Stimulated activated effector memory CD8-positive, alpha-beta T cell treated with anti-CD3 and anti-CD28 coated beads, Interleukin-12 subunit alpha, Interleukin-12 subunit beta, amount 100 ng/mL, for 72 hours (primary cell): ENCODE results near the gene STK32B.

Source experiments
- ATAC-seq: fragments of 150-1000 bp; cut with Tn5 transposase; 2 replicates; pipeline ENCODE4 v1.10.0; 2021
- DNase-seq, 2 donors: peaks; one replicate each; pipeline ENCODE4 v3.0.0; 2021 to 2022; ENCODE audit warnings: low spot score in 2 of 2
- H3K27ac Mint-ChIP-seq: one replicate; pipeline ENCODE4 v1.8.0; 2022; ENCODE audit warnings: mild to moderate bottlenecking, mixed read lengths
- H3K36me3 Mint-ChIP-seq: one replicate; pipeline ENCODE4 v1.8.0; 2022; ENCODE audit warnings: mild to moderate bottlenecking, mixed read lengths
- H3K4me1 Mint-ChIP-seq: one replicate; pipeline ENCODE4 v1.8.0; 2022; ENCODE audit warnings: mixed read lengths
- H3K4me3 Mint-ChIP-seq: one replicate; pipeline ENCODE4 v1.8.0; 2022; ENCODE audit warnings: mild to moderate bottlenecking, mixed read lengths
- H3K9me3 Mint-ChIP-seq: one replicate; pipeline ENCODE4 v1.8.0; 2022; ENCODE audit warnings: mixed read lengths

STK32B gene

GRCh38 chr4:5079581-5079980 lies 28.3 kb downstream of the STK32B start:
- H3K4me3 Mint-ChIP-seq, result no peak overlapping the region
- ATAC-seq (no peak), DNase-seq (no peak)
- H3K9me3 Mint-ChIP-seq, result peaks cover 11% of the 10 kb centered on the region
- H3K27ac Mint-ChIP-seq, result no peak overlapping the region
- no peaks in the 10 kb centered on the region for H3K36me3 Mint-ChIP-seq
- H3K4me1 Mint-ChIP-seq, result no peaks in the 10 kb centered on the region

GRCh38 chr4:5081441-5081999 lies 30.2 kb downstream of the STK32B start:
- Mint-ChIP-seq H3K36me3 (no peaks in the 10 kb centered on the region), H3K27ac (no peak overlapping the region), H3K4me3 (no peak overlapping the region), H3K4me1 (no peaks in the 10 kb centered on the region), H3K9me3 (peaks cover 15% of the 10 kb centered on the region)
- DNase-seq (no peak), ATAC-seq (no peak)

GRCh38 chr4:5082376-5082775 lies 31.1 kb downstream of the STK32B start:
- Mint-ChIP-seq H3K4me3 (no peak overlapping the region), H3K4me1 (no peaks in the 10 kb centered on the region), H3K9me3 (peaks cover 19% of the 10 kb centered on the region), H3K36me3 (no peaks in the 10 kb centered on the region), H3K27ac (no peak overlapping the region)
- DNase-seq (no peak), ATAC-seq (no peak)

- Mint-ChIP-seq H3K36me3 (no peaks in the 10 kb centered on the region), H3K9me3 (peaks cover 17% of the 10 kb centered on the region), H3K4me1 (no peaks in the 10 kb centered on the region), H3K4me3 (no peak overlapping the region), H3K27ac (no peak overlapping the region)
- ATAC-seq (no peak), DNase-seq (no peak)
Observed at GRCh38 chr4:5084911-5085475, 33.7 kb downstream of the STK32B start.

- DNase-seq, result no peak
- no peak overlapping the region for H3K27ac Mint-ChIP-seq
- H3K9me3 Mint-ChIP-seq, result peaks cover 10% of the 10 kb centered on the region
- no peaks in the 10 kb centered on the region for H3K36me3 Mint-ChIP-seq
- no peak overlapping the region for H3K4me3 Mint-ChIP-seq
- H3K4me1 Mint-ChIP-seq, result no peaks in the 10 kb centered on the region
- ATAC-seq, result no peak
Observed at GRCh38 chr4:5086535-5086934, 35.3 kb downstream of the STK32B start.

- H3K36me3 Mint-ChIP-seq, result no peaks in the 10 kb centered on the region
- H3K27ac Mint-ChIP-seq, result no peak overlapping the region
- no peak for ATAC-seq
- H3K9me3 Mint-ChIP-seq, result peaks cover 2% of the 10 kb centered on the region
- no peak overlapping the region for H3K4me3 Mint-ChIP-seq
- no peak for DNase-seq
- H3K4me1 Mint-ChIP-seq, result no peaks in the 10 kb centered on the region
Observed at GRCh38 chr4:5096261-5096660, 45.0 kb downstream of the STK32B start.

GRCh38 chr4:5098176-5098575 lies 46.9 kb downstream of the STK32B start:
- peaks cover 6% of the 10 kb centered on the region for H3K9me3 Mint-ChIP-seq
- DNase-seq, result no peak

GRCh38 chr4:5100336-5100735 lies 49.1 kb downstream of the STK32B start:
- no peak overlapping the region for H3K27ac Mint-ChIP-seq
- ATAC-seq, result no peak
- H3K4me3 Mint-ChIP-seq, result no peak overlapping the region
- no peaks in the 10 kb centered on the region for H3K4me1 Mint-ChIP-seq
- H3K36me3 Mint-ChIP-seq, result no peaks in the 10 kb centered on the region
- no peak for DNase-seq
- H3K9me3 Mint-ChIP-seq, result peaks cover 8% of the 10 kb centered on the region

More at GRCh38 chr4:5098176-5098575, 46.9 kb downstream of the STK32B start:
- Mint-ChIP-seq H3K4me3 (no peak overlapping the region), H3K4me1 (no peaks in the 10 kb centered on the region), H3K36me3 (no peaks in the 10 kb centered on the region), H3K27ac (no peak overlapping the region)
- ATAC-seq, result no peak

GRCh38 chr4:5100986-5101385 lies 49.7 kb downstream of the STK32B start:
- Mint-ChIP-seq H3K9me3 (peaks cover 8% of the 10 kb centered on the region), H3K4me3 (no peak overlapping the region), H3K4me1 (no peaks in the 10 kb centered on the region), H3K36me3 (no peaks in the 10 kb centered on the region), H3K27ac (no peak overlapping the region)
- no peak for DNase-seq
- ATAC-seq, result no peak

- Mint-ChIP-seq H3K9me3 (peaks cover 8% of the 10 kb centered on the region), H3K4me1 (no peaks in the 10 kb centered on the region), H3K36me3 (no peaks in the 10 kb centered on the region), H3K27ac (no peak overlapping the region), H3K4me3 (no peak overlapping the region)
- ATAC-seq (no peak), DNase-seq (no peak)
Observed at GRCh38 chr4:5101571-5101970, 50.3 kb downstream of the STK32B start.

GRCh38 chr4:5110901-5111300 lies 59.6 kb downstream of the STK32B start:
- no peak for DNase-seq
- no peaks in the 10 kb centered on the region for H3K36me3 Mint-ChIP-seq

GRCh38 chr4:5112333-5113095 lies 61.2 kb downstream of the STK32B start:
- no peak overlapping the region for H3K4me3 Mint-ChIP-seq
- ATAC-seq (no peak), DNase-seq (no peak)
- H3K4me1 Mint-ChIP-seq, result no peaks in the 10 kb centered on the region
- H3K27ac Mint-ChIP-seq, result no peak overlapping the region
- no peaks in the 10 kb centered on the region for H3K36me3 Mint-ChIP-seq
- no peaks in the 10 kb centered on the region for H3K9me3 Mint-ChIP-seq

More at GRCh38 chr4:5110901-5111300, 59.6 kb downstream of the STK32B start:
- Mint-ChIP-seq H3K27ac (no peak overlapping the region), H3K9me3 (no peaks in the 10 kb centered on the region), H3K4me3 (no peak overlapping the region), H3K4me1 (no peaks in the 10 kb centered on the region)
- no peak for ATAC-seq

GRCh38 chr4:5114950-5115349 lies 63.7 kb downstream of the STK32B start:
- no peak overlapping the region for H3K27ac Mint-ChIP-seq
- no peak for DNase-seq
- ATAC-seq, result no peak
- no peaks in the 10 kb centered on the region for H3K36me3 Mint-ChIP-seq
- no peaks in the 10 kb centered on the region for H3K9me3 Mint-ChIP-seq
- no peak overlapping the region for H3K4me3 Mint-ChIP-seq
- H3K4me1 Mint-ChIP-seq, result no peaks in the 10 kb centered on the region

GRCh38 chr4:5118091-5118786 lies 67.0 kb downstream of the STK32B start:
- H3K27ac Mint-ChIP-seq, result no peak overlapping the region
- H3K4me3 Mint-ChIP-seq, result no peak overlapping the region
- no peak for DNase-seq
- H3K4me1 Mint-ChIP-seq, result no peaks in the 10 kb centered on the region
- H3K9me3 Mint-ChIP-seq, result no peaks in the 10 kb centered on the region
- ATAC-seq, result no peak
- no peaks in the 10 kb centered on the region for H3K36me3 Mint-ChIP-seq

GRCh38 chr4:5118994-5119835 lies 67.9 kb downstream of the STK32B start:
- ATAC-seq, result no peak
- Mint-ChIP-seq H3K36me3 (no peaks in the 10 kb centered on the region), H3K4me1 (no peaks in the 10 kb centered on the region), H3K27ac (no peak overlapping the region), H3K4me3 (no peak overlapping the region), H3K9me3 (no peaks in the 10 kb centered on the region)
- no peak for DNase-seq
